K562 (cell line): Measurements from ENCODE around the gene TXLNA. TPM values are rescaled to one million over a fixed set of nuclear protein-coding genes. Genes with fewer than 3 reads are reported as not detected.

Experiments
- ARID2 ChIP-seq: fragments of 450-650 bp; IDR thresholded peaks from 2 replicates; pipeline ENCODE4 v1.6.1; 2017; ENCODE audit warnings: antibody characterized with exemption, mild to moderate bottlenecking
- BHLHE40 ChIP-seq: IDR thresholded peaks from 2 replicates; pipeline ENCODE4 v1.6.1; 2011; ENCODE audit warnings: low read length, improper control_type of control experiment
- BMI1 ChIP-seq: fragments of 150-350 bp; IDR thresholded peaks from 2 replicates; pipeline ENCODE4 v1.6.1; 2014; ENCODE audit warnings: low read length
- BRD4 ChIP-seq: fragments of 200-600 bp; sonication (generic); IDR thresholded peaks from 2 replicates; pipeline ENCODE4 v1.6.1; 2017; ENCODE audit warnings: inconsistent platforms
- CEBPG ChIP-seq, 3 experiments: fragments of 200-800 bp in 1 of 3; sonication (Bioruptor generic) in 1 of 3; sonication (generic) in 1 of 3; formaldehyde crosslinking in 1 of 3; IDR thresholded peaks in 2 of 3; conservative IDR thresholded peaks in 1 of 3; 2 replicates each; pipeline versions ENCODE4 v1.6.1 to v1.8.0; 2016 to 2022; ENCODE audit warnings: missing compliant biosample characterization in 2 of 3, missing genetic modification characterization in 2 of 3, mild to moderate bottlenecking in 1 of 3, missing genetic modification reagents in 1 of 3
- EP300 ChIP-seq: IDR thresholded peaks from 2 replicates; pipeline ENCODE4 v1.6.1; 2012; ENCODE audit warnings: low read length, improper control_type of control experiment
- GABPA ChIP-seq: fragments of 200-800 bp; sonication (Bioruptor generic); conservative IDR thresholded peaks from 2 replicates; pipeline ENCODE4 v1.6.1; 2016; ENCODE audit warnings: low read depth, missing genetic modification characterization, missing compliant biosample characterization
- GATA2 ChIP-seq: sonication (generic); formaldehyde crosslinking; IDR thresholded peaks from 2 replicates; pipeline ENCODE4 v1.4.0; 2020; ENCODE audit warnings: mild to moderate bottlenecking, missing genetic modification reagents
- GTF2F1 ChIP-seq: IDR thresholded peaks from 2 replicates; pipeline ENCODE4 v1.6.1; 2011; ENCODE audit warnings: low read depth, low read length, improper control_type of control experiment
- KDM4B ChIP-seq, 2 experiments: fragments of 450-650 bp in 1 of 2; sonication (generic) in 1 of 2; IDR thresholded peaks; 2 replicates each; pipeline ENCODE4 v1.6.1; 2016 to 2017; ENCODE audit warnings: borderline replicate concordance in 2 of 2, antibody characterized with exemption in 1 of 2, low read depth in 1 of 2, mild to moderate bottlenecking in 1 of 2
- NFRKB ChIP-seq: fragments of 450-650 bp; IDR thresholded peaks from 2 replicates; pipeline ENCODE4 v1.6.1; 2016; ENCODE audit warnings: low read depth
- POLR3A ChIP-seq: IDR thresholded peaks from 2 replicates; pipeline ENCODE4 v1.6.1; 2011; ENCODE audit warnings: borderline replicate concordance, mild to moderate bottlenecking, moderate library complexity; ENCODE audit not compliant: insufficient read length, insufficient read depth; ENCODE audit errors: extremely low read depth
- RBM22 ChIP-seq: fragments of 200-400 bp; formaldehyde crosslinking; IDR thresholded peaks from 2 replicates; pipeline ENCODE4 v1.6.1; 2018; ENCODE audit warnings: low read length, low read depth; ENCODE audit not compliant: poor library complexity, severe bottlenecking
- SPI1 ChIP-seq: IDR thresholded peaks from 2 replicates; pipeline ENCODE4 v1.6.1; 2011; ENCODE audit warnings: low read depth, low read length, control low read depth, borderline replicate concordance
- TAF9B ChIP-seq: fragments of 450-650 bp; IDR thresholded peaks from 2 replicates; pipeline ENCODE4 v1.6.1; 2018; ENCODE audit warnings: mild to moderate bottlenecking; ENCODE audit not compliant: partially characterized antibody
- TCF7 ChIP-seq: sonication (generic); IDR thresholded peaks from 2 replicates; pipeline ENCODE4 v1.6.1; 2016; ENCODE audit warnings: antibody characterized with exemption, borderline replicate concordance
- TCFL5 ChIP-seq: fragments of 250-450 bp; sonication (Bioruptor Pico); conservative IDR thresholded peaks from 2 replicates; pipeline ENCODE4 v1.6.1; 2021; ENCODE audit warnings: mild to moderate bottlenecking, moderate library complexity, matching md5 sums
- U2AF1 ChIP-seq: fragments of 200-400 bp; formaldehyde crosslinking; optimal IDR thresholded peaks from 2 replicates; pipeline ENCODE3; 2017; ENCODE audit warnings: mild to moderate bottlenecking, low read depth, low read length, moderate library complexity
- ZBTB5 ChIP-seq: fragments of 450-650 bp; IDR thresholded peaks from 2 replicates; pipeline ENCODE4 v1.6.1; 2017; ENCODE audit warnings: antibody characterized with exemption
- ZNF12 ChIP-seq: sonication (generic); formaldehyde crosslinking; IDR thresholded peaks from 2 replicates; pipeline ENCODE4 v1.4.0; 2020; ENCODE audit warnings: mild to moderate bottlenecking, missing genetic modification reagents
- ZNF134 ChIP-seq: fragments of 250-450 bp; sonication (Bioruptor Pico); conservative IDR thresholded peaks from 2 replicates; pipeline ENCODE4 v1.4.0; 2020
- ZNF165 ChIP-seq: fragments of 250-450 bp; sonication (Bioruptor Pico); IDR thresholded peaks from 2 replicates; pipeline ENCODE4 v1.4.0; 2020; ENCODE audit warnings: borderline replicate concordance
- ZNF224 ChIP-seq: sonication (generic); formaldehyde crosslinking; IDR thresholded peaks from 2 replicates; pipeline ENCODE4 v1.8.0; 2022; ENCODE audit warnings: mild to moderate bottlenecking, missing genetic modification reagents
- ZSCAN32 ChIP-seq: fragments of 450-650 bp; formaldehyde crosslinking; IDR thresholded peaks from 2 replicates; pipeline ENCODE4 v1.4.0; 2020; ENCODE audit warnings: mild to moderate bottlenecking, moderate library complexity
- ZZZ3 ChIP-seq: fragments of 450-650 bp; IDR thresholded peaks from 2 replicates; pipeline ENCODE4 v1.6.1; 2016; ENCODE audit warnings: antibody characterized with exemption, mild to moderate bottlenecking, moderate library complexity
- polyA plus RNA-seq, 8 experiments: library from polyadenylated mRNA; depleted of rRNA in 4 of 8; stranded (reverse) in 5 of 8; unstranded in 3 of 8; fragments of >200 nt; fragmentation: Nextera tagmentation in 2 of 8; fragmentation: Illumina TruSeq in 1 of 8; extraction: Ambion mirVana in 2 of 8; extraction: Trizol in 1 of 8; gene quantifications; 2 replicates each; pipeline versions ENCODE4 v1.2.1 to v1.2.3, GENCODE V29; 2011 to 2014; ENCODE audit warnings: inconsistent platforms in 1 of 8, missing spikeins in 1 of 8
- total RNA-seq, 7 experiments: library from RNA; depleted of rRNA in 6 of 7; stranded (reverse); fragments of >200 nt in 6 of 7; fragmentation: Illumina TruSeq in 2 of 7; extraction: Trizol in 2 of 7; gene quantifications; 2 replicates each; pipeline versions ENCODE4 v1.2.1 to v1.2.3, GENCODE V29; 2011 to 2021; ENCODE audit warnings: low replicate concordance in 1 of 7
- TF ChIP-seq, protein P1 (sequence below): fragments of 250-450 bp; sonication (Bioruptor Pico); IDR thresholded peaks from 2 replicates; pipeline ENCODE4 v1.5.0; 2021
- TF ChIP-seq, protein P2 (sequence below): sonication (generic); formaldehyde crosslinking; IDR thresholded peaks from 2 replicates; pipeline ENCODE4 v1.9.0; 2022; ENCODE audit warnings: mild to moderate bottlenecking, missing genetic modification reagents

TXLNA gene
- total and polyA plus RNA-seq, 9 of the 15 experiments (the other 6 are each of a cell fraction or from before 2014, with no cell fraction given) = 9.2 to 54.5 (median 39.3) TPM

DNA sequence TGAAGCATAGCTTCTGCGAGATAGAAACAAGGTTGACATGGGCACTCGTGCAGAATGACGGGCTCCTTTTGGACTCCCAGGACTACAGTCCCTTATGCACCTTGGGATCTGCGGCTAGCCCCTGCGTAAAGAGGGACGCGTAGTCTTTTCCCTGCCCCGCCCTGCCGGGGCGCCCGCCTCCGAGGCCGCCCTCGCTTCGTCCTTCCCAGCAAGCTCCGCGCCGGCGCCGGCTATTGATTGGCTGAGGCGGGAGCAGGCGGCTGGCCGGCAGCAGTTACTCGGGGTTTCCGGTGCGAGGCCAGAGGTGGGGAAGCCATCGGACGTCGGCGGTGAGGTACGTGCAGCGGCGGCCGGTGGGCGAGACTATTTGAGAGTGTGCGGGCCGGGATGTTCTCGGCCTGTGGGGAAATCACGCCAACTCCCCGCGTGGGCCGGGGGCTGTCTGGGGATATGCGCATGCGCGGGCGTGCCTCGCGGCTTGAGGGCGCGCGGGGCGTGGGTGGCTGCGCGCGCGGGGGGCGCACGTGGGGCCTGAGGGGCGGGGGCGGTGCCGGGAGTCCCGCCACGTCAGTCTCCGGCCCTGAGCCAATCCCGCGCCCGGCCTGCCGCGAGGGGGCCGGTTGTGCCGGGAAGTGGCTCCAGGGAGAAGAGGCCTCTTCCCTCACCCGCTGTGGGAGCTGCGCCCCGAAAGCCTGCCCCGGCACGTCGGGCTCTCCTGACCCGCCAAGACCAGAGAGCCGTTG lies at the start of gene TXLNA (continued):
- TF ChIP-seq, protein P1, sequence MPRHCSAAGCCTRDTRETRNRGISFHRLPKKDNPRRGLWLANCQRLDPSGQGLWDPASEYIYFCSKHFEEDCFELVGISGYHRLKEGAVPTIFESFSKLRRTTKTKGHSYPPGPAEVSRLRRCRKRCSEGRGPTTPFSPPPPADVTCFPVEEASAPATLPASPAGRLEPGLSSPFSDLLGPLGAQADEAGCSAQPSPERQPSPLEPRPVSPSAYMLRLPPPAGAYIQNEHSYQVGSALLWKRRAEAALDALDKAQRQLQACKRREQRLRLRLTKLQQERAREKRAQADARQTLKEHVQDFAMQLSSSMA (CRISPR knock-in tag) = 0 out of 2 replicates have a peak, but pooled peaks have one; percentile 13
- 0 out of 2 replicates have a peak, but pooled peaks have one; percentile 34 for TF ChIP-seq ZNF134 (CRISPR knock-in tag)
- TF ChIP-seq SPI1 = no peak
- TF ChIP-seq ZZZ3 = no peak
- peak; percentile 63; the same call in 1 of the 2 replicates for TF ChIP-seq TCF7
- TF ChIP-seq TCFL5 (CRISPR knock-in tag) = no peak
- 0 out of 2 replicates have a peak, but pooled peaks have one; percentile 47 for TF ChIP-seq ZSCAN32 (CRISPR knock-in tag)
- peak; percentile 72 for TF ChIP-seq BHLHE40
- no peak for TF ChIP-seq POLR3A
- no peak for TF ChIP-seq EP300
- TF ChIP-seq NFRKB = no peak; the same call in 1 of the 2 replicates
- peak in 1 of 2 experiments; percentile 44; a peak in 1 of 4 replicates for TF ChIP-seq KDM4B (IDR thresholded peaks at IDR 0.05; ENCODE audit: borderline replicate concordance in 2 of 2, low read depth in 1 of 2)
- no peak for TF ChIP-seq ZNF12 (CRISPR knock-in tag)
- peak; percentile 89 for TF ChIP-seq U2AF1
- TF ChIP-seq GATA2 = no peak
- TF ChIP-seq RBM22 = peak; percentile 92
- no peak for TF ChIP-seq ZNF224 (CRISPR knock-in tag)
- TF ChIP-seq ZNF165 = no peak
- TF ChIP-seq CEBPG (CRISPR knock-in tag; IDR thresholded peaks at IDR 0.05) = no peak
- no peak for TF ChIP-seq CEBPG (tag; conservative IDR thresholded peaks at IDR 0.05 in 1 of 2, IDR thresholded peaks at IDR 0.05 in 1 of 2)
- TF ChIP-seq TAF9B = peak; percentile 49
- TF ChIP-seq GTF2F1 = peak; percentile 67; the same call in 1 of the 2 replicates
- no peak for TF ChIP-seq ARID2
- peak; percentile 93 for TF ChIP-seq GABPA (tag)
- peak; percentile 83 for TF ChIP-seq BRD4
- no peak for TF ChIP-seq ZBTB5
- no peak for TF ChIP-seq BMI1
- TF ChIP-seq, protein P2, sequence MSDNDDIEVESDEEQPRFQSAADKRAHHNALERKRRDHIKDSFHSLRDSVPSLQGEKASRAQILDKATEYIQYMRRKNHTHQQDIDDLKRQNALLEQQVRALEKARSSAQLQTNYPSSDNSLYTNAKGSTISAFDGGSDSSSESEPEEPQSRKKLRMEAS (CRISPR knock-in tag) = peak; percentile 89; the same call in 1 of the 2 replicates
